ENCODE measurements around the gene STK16.

GRCh38 chr2:219279916-219280516 lies 34.7 kb downstream of the STK16 start:
- TF ChIP-seq CTCF (conservative IDR thresholded peaks at IDR 0.05; ENCODE audit: low read depth, low read length) = no peak
- TF ChIP-seq RCOR1 (IDR thresholded peaks at IDR 0.05; ENCODE audit: insufficient replicate concordance, low read length) = peak; percentile 69
- no peak for TF ChIP-seq MXI1 (IDR thresholded peaks at IDR 0.05; ENCODE audit: borderline replicate concordance, low read depth, low read length)
- TF ChIP-seq MAZ (IDR thresholded peaks at IDR 0.05; ENCODE audit: borderline replicate concordance, low read depth, low read length) = no peak
- TF ChIP-seq POLR2A (IDR thresholded peaks at IDR 0.05; ENCODE audit: low read depth, low read length) = no peak; the same call in 1 of the 2 replicates
- TF ChIP-seq USF2 (IDR thresholded peaks at IDR 0.05; ENCODE audit: low read depth, low read length) = no peak

All from IMR-90 (cell line).